Panc1 (cell line): ENCODE measurements around the gene ADARB1.

Experiments
- POLR2AphosphoS5 ChIP-seq: IDR thresholded peaks from 2 replicates; pipeline ENCODE4 v1.6.1; 2012; ENCODE audit warnings: mild to moderate bottlenecking, low read depth, low read length, moderate library complexity
- TF ChIP-seq, protein P1 (sequence below): fragments of 450-650 bp; IDR thresholded peaks from 2 replicates; pipeline ENCODE4 v1.5.1; 2017; ENCODE audit warnings: mild to moderate bottlenecking
- TF ChIP-seq, protein P2 (sequence below), 2 experiments: IDR thresholded peaks; 2 replicates each; pipeline ENCODE4 v1.6.1; 2011 to 2012; ENCODE audit warnings: low read depth in 2 of 2, control low read depth in 1 of 2, low read length in 1 of 2, mild to moderate bottlenecking in 1 of 2, moderate library complexity in 1 of 2; ENCODE audit not compliant: insufficient read depth in 1 of 2

GRCh38 chr21:45081636-45082035 is 7.3 kb downstream of the ADARB1 start:
- no peak for TF ChIP-seq POLR2AphosphoS5
- TF ChIP-seq, protein P1, sequence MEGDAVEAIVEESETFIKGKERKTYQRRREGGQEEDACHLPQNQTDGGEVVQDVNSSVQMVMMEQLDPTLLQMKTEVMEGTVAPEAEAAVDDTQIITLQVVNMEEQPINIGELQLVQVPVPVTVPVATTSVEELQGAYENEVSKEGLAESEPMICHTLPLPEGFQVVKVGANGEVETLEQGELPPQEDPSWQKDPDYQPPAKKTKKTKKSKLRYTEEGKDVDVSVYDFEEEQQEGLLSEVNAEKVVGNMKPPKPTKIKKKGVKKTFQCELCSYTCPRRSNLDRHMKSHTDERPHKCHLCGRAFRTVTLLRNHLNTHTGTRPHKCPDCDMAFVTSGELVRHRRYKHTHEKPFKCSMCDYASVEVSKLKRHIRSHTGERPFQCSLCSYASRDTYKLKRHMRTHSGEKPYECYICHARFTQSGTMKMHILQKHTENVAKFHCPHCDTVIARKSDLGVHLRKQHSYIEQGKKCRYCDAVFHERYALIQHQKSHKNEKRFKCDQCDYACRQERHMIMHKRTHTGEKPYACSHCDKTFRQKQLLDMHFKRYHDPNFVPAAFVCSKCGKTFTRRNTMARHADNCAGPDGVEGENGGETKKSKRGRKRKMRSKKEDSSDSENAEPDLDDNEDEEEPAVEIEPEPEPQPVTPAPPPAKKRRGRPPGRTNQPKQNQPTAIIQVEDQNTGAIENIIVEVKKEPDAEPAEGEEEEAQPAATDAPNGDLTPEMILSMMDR, result no peak
- TF ChIP-seq, protein P2, sequence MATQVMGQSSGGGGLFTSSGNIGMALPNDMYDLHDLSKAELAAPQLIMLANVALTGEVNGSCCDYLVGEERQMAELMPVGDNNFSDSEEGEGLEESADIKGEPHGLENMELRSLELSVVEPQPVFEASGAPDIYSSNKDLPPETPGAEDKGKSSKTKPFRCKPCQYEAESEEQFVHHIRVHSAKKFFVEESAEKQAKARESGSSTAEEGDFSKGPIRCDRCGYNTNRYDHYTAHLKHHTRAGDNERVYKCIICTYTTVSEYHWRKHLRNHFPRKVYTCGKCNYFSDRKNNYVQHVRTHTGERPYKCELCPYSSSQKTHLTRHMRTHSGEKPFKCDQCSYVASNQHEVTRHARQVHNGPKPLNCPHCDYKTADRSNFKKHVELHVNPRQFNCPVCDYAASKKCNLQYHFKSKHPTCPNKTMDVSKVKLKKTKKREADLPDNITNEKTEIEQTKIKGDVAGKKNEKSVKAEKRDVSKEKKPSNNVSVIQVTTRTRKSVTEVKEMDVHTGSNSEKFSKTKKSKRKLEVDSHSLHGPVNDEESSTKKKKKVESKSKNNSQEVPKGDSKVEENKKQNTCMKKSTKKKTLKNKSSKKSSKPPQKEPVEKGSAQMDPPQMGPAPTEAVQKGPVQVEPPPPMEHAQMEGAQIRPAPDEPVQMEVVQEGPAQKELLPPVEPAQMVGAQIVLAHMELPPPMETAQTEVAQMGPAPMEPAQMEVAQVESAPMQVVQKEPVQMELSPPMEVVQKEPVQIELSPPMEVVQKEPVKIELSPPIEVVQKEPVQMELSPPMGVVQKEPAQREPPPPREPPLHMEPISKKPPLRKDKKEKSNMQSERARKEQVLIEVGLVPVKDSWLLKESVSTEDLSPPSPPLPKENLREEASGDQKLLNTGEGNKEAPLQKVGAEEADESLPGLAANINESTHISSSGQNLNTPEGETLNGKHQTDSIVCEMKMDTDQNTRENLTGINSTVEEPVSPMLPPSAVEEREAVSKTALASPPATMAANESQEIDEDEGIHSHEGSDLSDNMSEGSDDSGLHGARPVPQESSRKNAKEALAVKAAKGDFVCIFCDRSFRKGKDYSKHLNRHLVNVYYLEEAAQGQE (IDR thresholded peaks at IDR 0.05; ENCODE audit: insufficient read depth in 1 of 2, low read depth in 2 of 2, low read length in 1 of 2), result no peak
